OCI-LY1 (cell line): Measurements from ENCODE around the gene SLC2A13.

Experiments
- CTCF ChIP-seq: fragments of 200-600 bp; sonication (generic), shearing (Covaris generic); IDR thresholded peaks from 2 replicates; pipeline ENCODE4 v1.5.1; 2017; ENCODE audit warnings: mild to moderate bottlenecking, antibody characterized with exemption, low read length, moderate library complexity, mixed read lengths
- EZH2 ChIP-seq: fragments of 200-600 bp; sonication (generic), shearing (Covaris generic); IDR thresholded peaks from 2 replicates; pipeline ENCODE4 v1.8.0; 2017; ENCODE audit warnings: borderline replicate concordance, mixed run types, mild to moderate bottlenecking, antibody characterized with exemption, low read length, moderate library complexity, mixed read lengths

GRCh38 chr12:39906237-39906636, 199.6 kb downstream of the SLC2A13 start:
- TF ChIP-seq CTCF (no peak), EZH2 (no peak)
